Measurements from ENCODE around the gene ANO8. TPM values are rescaled to one million over a fixed set of nuclear protein-coding genes. Genes with fewer than 3 reads are reported as not detected.

ANO8 gene
- total and polyA plus RNA-seq, 2 of the 8 experiments (the other 6 are each of a cell fraction or from before 2014, with no cell fraction given) = 9.5 to 20.7 TPM

- TF ChIP-seq RFX5 (IDR thresholded peaks at IDR 0.05; ENCODE audit: borderline replicate concordance, low read depth, low read length) (no peak), BACH1 (IDR thresholded peaks at IDR 0.05; ENCODE audit: low read length) (no peak), POLR2AphosphoS5 (IDR thresholded peaks at IDR 0.05; ENCODE audit: low read depth, low read length) (peak; percentile 69; the same call in 1 of the 2 replicates), TAF1 (IDR thresholded peaks at IDR 0.05; ENCODE audit: low read depth, low read length) (peak; percentile 57; the same call in 1 of the 2 replicates), TEAD4 (IDR thresholded peaks at IDR 0.05; ENCODE audit: low read depth, low read length) (no peak), SP2 (IDR thresholded peaks at IDR 0.05; ENCODE audit: low read length) (peak; percentile 85), SIN3A (conservative IDR thresholded peaks at IDR 0.05 in 1 of 2, IDR thresholded peaks at IDR 0.05 in 1 of 2; ENCODE audit: low read depth in 1 of 2, low read length in 2 of 2) (peak; percentile 37 to 56; a peak in 2 of 4 replicates), POU5F1 (IDR thresholded peaks at IDR 0.05; ENCODE audit: low read depth, low read length) (no peak), POLR2A (IDR thresholded peaks at IDR 0.05; ENCODE audit: control extremely low read depth in 1 of 2, low read depth in 2 of 2, low read length in 2 of 2) (peak in 1 of 2 experiments; percentile 82; a peak in 2 of 3 replicates), KDM5A (IDR thresholded peaks at IDR 0.05; ENCODE audit: low read length) (no peak), GABPA (IDR thresholded peaks at IDR 0.05; ENCODE audit: borderline replicate concordance, insufficient read depth, low read length) (peak; percentile 85; the same call in 1 of the 2 replicates)
Measured at GRCh38 chr19:17309198-17309964, 25.3 kb downstream of the ANO8 start, which contains the start of gene DDA1 (continued).

All from H1 (cell line).